GM12892 (cell line): Measurements from ENCODE around the gene FGF1.

Experiments used
- DNase-seq: peaks from one replicate; pipeline ENCODE4 v3.0.0; 2011; ENCODE audit not compliant: insufficient read length
- FAIRE-seq: peaks from 2 replicates; lab custom pipeline; 2011; peaks lifted over from hg19 to GRCh38; lab: Jason Lieb, UNC
- POLR2A ChIP-seq: IDR thresholded peaks from 2 replicates; pipeline ENCODE4 v1.6.1; 2011; ENCODE audit warnings: low read depth, low read length, control low read depth
- POLR2AphosphoS5 ChIP-seq: IDR thresholded peaks from 2 replicates; pipeline ENCODE4 v1.6.1; 2011; ENCODE audit warnings: low read depth, low read length, control low read depth
- TAF1 ChIP-seq: IDR thresholded peaks from 2 replicates; pipeline ENCODE4 v1.6.1; 2011; ENCODE audit warnings: low read depth, mild to moderate bottlenecking, control low read depth, low read length, borderline replicate concordance

Gene FGF1

GRCh38 chr5:142690667-142691066, 4.8 kb upstream of the FGF1 start:
- FAIRE-seq = no peak
- TF ChIP-seq POLR2A = no peak
- TF ChIP-seq TAF1 = no peak
- no peak for TF ChIP-seq POLR2AphosphoS5
- DNase-seq = no peak

- DNase-seq (no peak), FAIRE-seq (no peak)
- TF ChIP-seq POLR2A (no peak), TAF1 (no peak), POLR2AphosphoS5 (no peak)
Measured at GRCh38 chr5:142689081-142689480, 3.2 kb upstream of the FGF1 start.

- FAIRE-seq (no peak), DNase-seq (no peak)
- TF ChIP-seq POLR2AphosphoS5 = no peak
Measured at GRCh38 chr5:142688281-142688989, 2.5 kb upstream of the FGF1 start.

- DNase-seq (no peak), FAIRE-seq (no peak)
- TF ChIP-seq TAF1 (no peak), POLR2AphosphoS5 (no peak), POLR2A (no peak)
Measured at GRCh38 chr5:142686968-142687367, 1.1 kb upstream of the FGF1 start.

- TF ChIP-seq TAF1 = no peak
- no peak for TF ChIP-seq POLR2A
- no peak for TF ChIP-seq POLR2AphosphoS5
- FAIRE-seq (no peak), DNase-seq (no peak)
Measured at GRCh38 chr5:142686210-142686734, 382 bp upstream of the FGF1 start.

GRCh38 chr5:142684508-142685041, 1.3 kb downstream of the FGF1 start:
- no peak for TF ChIP-seq TAF1
- no peak for TF ChIP-seq POLR2A
- TF ChIP-seq POLR2AphosphoS5 = no peak
- FAIRE-seq = no peak
- DNase-seq = no peak

- DNase-seq (no peak), FAIRE-seq (no peak)
- TF ChIP-seq POLR2AphosphoS5 (no peak), TAF1 (no peak), POLR2A (no peak)
Measured at GRCh38 chr5:142683881-142684505, 1.9 kb downstream of the FGF1 start.

- no peak for DNase-seq
- no peak for FAIRE-seq
Measured at GRCh38 chr5:142683116-142683515, 2.8 kb downstream of the FGF1 start.

GRCh38 chr5:142680605-142681259, 5.2 kb downstream of the FGF1 start:
- no peak for TF ChIP-seq TAF1
- no peak for TF ChIP-seq POLR2A
- TF ChIP-seq POLR2AphosphoS5 = no peak
- no peak for FAIRE-seq

More at GRCh38 chr5:142683116-142683515, 2.8 kb downstream of the FGF1 start:
- TF ChIP-seq TAF1 (no peak), POLR2A (no peak), POLR2AphosphoS5 (no peak)

GRCh38 chr5:142679744-142680143, 6.1 kb downstream of the FGF1 start:
- DNase-seq = no peak
- TF ChIP-seq POLR2AphosphoS5 = no peak
- TF ChIP-seq TAF1 = no peak
- TF ChIP-seq POLR2A = no peak
- FAIRE-seq = no peak

More at GRCh38 chr5:142680605-142681259, 5.2 kb downstream of the FGF1 start:
- no peak for DNase-seq

- DNase-seq (no peak), FAIRE-seq (no peak)
- no peak for TF ChIP-seq TAF1
- no peak for TF ChIP-seq POLR2AphosphoS5
- TF ChIP-seq POLR2A = no peak
Measured at GRCh38 chr5:142678529-142678928, 7.4 kb downstream of the FGF1 start.

GRCh38 chr5:142677198-142677597, 8.7 kb downstream of the FGF1 start:
- DNase-seq (no peak), FAIRE-seq (no peak)
- no peak for TF ChIP-seq POLR2AphosphoS5
- no peak for TF ChIP-seq POLR2A
- no peak for TF ChIP-seq TAF1
